Measurements from ENCODE around the gene GPBP1L1.

DNA sequence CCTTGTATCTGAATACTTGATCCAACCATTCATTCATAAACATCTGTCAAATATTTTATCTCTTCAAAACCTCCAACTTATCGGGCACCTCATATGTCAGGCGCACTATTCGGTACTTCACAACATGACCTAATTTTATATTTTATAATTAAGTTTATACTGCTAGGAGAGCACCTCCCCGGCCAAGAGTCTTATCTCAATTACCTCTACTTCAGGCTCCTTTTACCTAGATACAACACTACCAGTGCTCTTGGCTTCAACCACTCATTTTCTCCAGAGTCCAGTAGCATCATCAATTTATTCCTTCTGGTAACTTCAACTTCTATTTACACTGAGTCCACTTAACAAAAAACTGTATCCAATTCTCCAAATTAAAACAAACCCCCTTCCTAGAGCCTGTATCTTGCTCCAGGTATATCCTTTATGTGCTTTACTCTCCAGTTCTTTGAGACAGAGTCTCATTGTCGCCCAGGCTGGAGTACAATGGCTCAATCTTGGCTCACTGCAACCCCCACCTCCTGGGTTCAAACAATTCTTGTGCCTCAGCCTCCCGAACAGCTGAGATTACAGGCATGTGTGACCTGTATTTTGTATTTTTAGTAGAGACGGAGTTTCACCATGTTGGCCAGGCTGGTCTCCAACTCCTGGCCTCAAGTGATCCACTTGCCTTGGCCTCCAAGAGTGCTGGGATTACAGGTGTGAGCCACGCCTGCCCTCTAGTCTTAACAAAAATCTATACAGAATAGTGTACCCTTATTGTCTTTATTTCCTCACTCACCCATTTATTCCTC is 18.8 kb downstream of the GPBP1L1 start:
- no peak for TF ChIP-seq ZNF7 (CRISPR knock-in tag; IDR thresholded peaks at IDR 0.05)
- TF ChIP-seq, protein P1, sequence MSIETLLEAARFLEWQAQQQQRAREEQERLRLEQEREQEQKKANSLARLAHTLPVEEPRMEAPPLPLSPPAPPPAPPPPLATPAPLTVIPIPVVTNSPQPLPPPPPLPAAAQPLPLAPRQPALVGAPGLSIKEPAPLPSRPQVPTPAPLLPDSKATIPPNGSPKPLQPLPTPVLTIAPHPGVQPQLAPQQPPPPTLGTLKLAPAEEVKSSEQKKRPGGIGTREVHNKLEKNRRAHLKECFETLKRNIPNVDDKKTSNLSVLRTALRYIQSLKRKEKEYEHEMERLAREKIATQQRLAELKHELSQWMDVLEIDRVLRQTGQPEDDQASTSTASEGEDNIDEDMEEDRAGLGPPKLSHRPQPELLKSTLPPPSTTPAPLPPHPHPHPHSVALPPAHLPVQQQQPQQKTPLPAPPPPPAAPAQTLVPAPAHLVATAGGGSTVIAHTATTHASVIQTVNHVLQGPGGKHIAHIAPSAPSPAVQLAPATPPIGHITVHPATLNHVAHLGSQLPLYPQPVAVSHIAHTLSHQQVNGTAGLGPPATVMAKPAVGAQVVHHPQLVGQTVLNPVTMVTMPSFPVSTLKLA (IDR thresholded peaks at IDR 0.05), result no peak
- TF ChIP-seq CBX5 (CRISPR knock-in tag; IDR thresholded peaks at IDR 0.05; ENCODE audit: borderline replicate concordance), result no peak
- no peak for TF ChIP-seq TARDBP (CRISPR knock-in tag; IDR thresholded peaks at IDR 0.05)
- no peak for TF ChIP-seq ZNF724P (CRISPR knock-in tag; IDR thresholded peaks at IDR 0.05; ENCODE audit: borderline replicate concordance)
- no peak for TF ChIP-seq SRSF4 (IDR thresholded peaks at IDR 0.05; ENCODE audit: low read depth, low read length, poor library complexity, severe bottlenecking)
